Esophagus (tissue), 2 donors: ENCODE results near the gene ZNG1A. TPM values are rescaled to one million over a fixed set of nuclear protein-coding genes. Genes with fewer than 3 reads are reported as not detected.
"Not testable (repeated sequence)": the region's sequence is repeated elsewhere in the genome, so short reads cannot be mapped to it uniquely, and the experiment has no call there.

Experiments
- H3K27ac ChIP-seq, 2 donors: one replicate each; pipeline ENCODE4 v1.5.1; 2013; ENCODE audit warnings: low read depth in 2 of 2, mild to moderate bottlenecking in 2 of 2, inconsistent platforms in 1 of 2, low read length in 1 of 2, moderate library complexity in 1 of 2
- H3K27me3 ChIP-seq, 2 donors: one replicate each; pipeline ENCODE4 v1.6.1; 2013; ENCODE audit warnings: low read length in 2 of 2, control low read depth in 1 of 2, mild to moderate bottlenecking in 1 of 2; ENCODE audit not compliant: insufficient read depth in 2 of 2, control insufficient read depth in 1 of 2
- H3K36me3 ChIP-seq, 2 donors: one replicate each; pipeline ENCODE4 v1.6.1; 2013; ENCODE audit warnings: low read length in 1 of 2; ENCODE audit not compliant: control insufficient read depth in 2 of 2, insufficient read depth in 2 of 2
- H3K4me1 ChIP-seq, 2 donors: one replicate each; pipeline ENCODE4 v1.6.1; 2013; ENCODE audit warnings: low read length in 1 of 2; ENCODE audit not compliant: control insufficient read depth in 2 of 2, insufficient read depth in 2 of 2
- H3K4me3 ChIP-seq, 2 donors: one replicate each; pipeline ENCODE4 v1.5.1; 2013; ENCODE audit warnings: low read length in 2 of 2, mild to moderate bottlenecking in 2 of 2, low read depth in 1 of 2, moderate library complexity in 1 of 2
- H3K9me3 ChIP-seq, 2 donors: one replicate each; pipeline ENCODE4 v1.6.1; 2013; ENCODE audit warnings: mild to moderate bottlenecking in 2 of 2, low read depth in 1 of 2, low read length in 1 of 2, moderate library complexity in 1 of 2; ENCODE audit not compliant: control insufficient read depth in 2 of 2, insufficient read depth in 1 of 2
- WGBS, 2 donors: extraction: QIAGEN DNeasy Blood & Tissue Kit; methylation state at CpG; one replicate each; pipeline ENCODE4 v1.1.7; 2013; 5-methylcytosine and 5-hydroxymethylcytosine counted together
- polyA plus RNA-seq, 2 donors: library from polyadenylated mRNA; stranded (reverse); fragments of 200-250 nt; gene quantifications; one replicate each; pipeline ENCODE4 v1.2.3, GENCODE V29; 2013
- donor health status: healthy with polysubstance abuse.
- donor health status: Bipolar disorder and iron deficiency.

The ZNG1A gene
- polyA plus RNA-seq = 10 to 100 TPM; 24.7 to 33.6 TPM

DNA sequence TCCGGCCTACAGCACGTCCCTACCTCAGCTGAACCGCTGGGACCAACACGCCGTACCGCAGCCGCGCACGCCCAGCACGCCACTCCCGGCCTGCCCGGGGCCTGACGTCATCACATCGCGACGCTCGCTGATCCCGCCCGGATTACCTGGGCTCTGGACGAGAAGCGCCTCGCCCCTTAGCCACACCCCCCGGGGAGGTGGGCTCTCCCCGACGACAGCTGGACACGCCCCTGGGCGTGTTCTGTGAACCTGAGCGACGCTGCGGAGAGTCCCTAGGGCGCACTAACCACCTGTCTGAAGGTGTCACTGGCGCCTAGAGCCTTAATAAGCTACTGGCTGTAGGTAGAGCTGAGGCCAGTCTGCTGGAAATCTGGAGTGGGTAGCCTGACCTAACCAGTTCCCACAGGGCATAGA, at the start of gene ZNG1A:
ZNG1A (minus strand) TSS at position 87 of the 414 bp plus-strand sequence. CDS start 87 bp downstream, outside the sequence.
- peak within 1 kb of the TSS in 1 of 2 donors; percentile 31 for H3K4me3 ChIP-seq
- H3K4me1 ChIP-seq, H3K36me3 ChIP-seq, H3K27me3 ChIP-seq, H3K9me3 ChIP-seq: not testable (repeated sequence)
- 0 to 1% methylated on average over 7 to 21 of the region's 32 CpGs for WGBS, 2 donors
- H3K27ac ChIP-seq = peak within 1 kb of the TSS; percentile 31 to 55

DNA sequence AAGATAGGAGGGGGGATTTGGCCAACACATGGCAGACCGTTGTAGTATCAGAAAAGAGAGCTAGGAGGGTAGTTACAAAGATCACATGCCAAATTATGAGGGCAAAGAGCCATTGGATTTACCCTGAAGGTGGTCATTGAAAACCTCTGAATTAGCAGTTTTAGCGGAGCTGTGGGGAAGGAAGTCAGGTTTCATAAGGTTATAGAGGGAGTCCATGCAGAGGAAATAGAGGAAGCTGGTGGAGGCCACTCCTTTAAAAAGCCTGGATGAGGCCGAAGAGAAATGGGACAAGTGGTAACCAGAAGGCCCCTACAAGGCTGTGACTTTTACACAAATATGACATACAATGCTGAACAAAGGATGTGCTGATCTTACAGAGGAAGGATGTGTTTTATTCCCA, 49.0 kb upstream of the ZNG1A start:
- Histone ChIP-seq H3K9me3 (no peaks in the 10 kb centered on the region), H3K27me3 (no peaks in the 10 kb centered on the region), H3K36me3 (no peaks in the 10 kb centered on the region), H3K27ac (no peak overlapping the region), H3K4me1 (peaks cover 0 to 2% of the 10 kb centered on the region in 2 donors), H3K4me3 (no peak overlapping the region)
- 78 to 80% methylated on average over 3 of the region's 3 CpGs for WGBS, 2 donors

DNA sequence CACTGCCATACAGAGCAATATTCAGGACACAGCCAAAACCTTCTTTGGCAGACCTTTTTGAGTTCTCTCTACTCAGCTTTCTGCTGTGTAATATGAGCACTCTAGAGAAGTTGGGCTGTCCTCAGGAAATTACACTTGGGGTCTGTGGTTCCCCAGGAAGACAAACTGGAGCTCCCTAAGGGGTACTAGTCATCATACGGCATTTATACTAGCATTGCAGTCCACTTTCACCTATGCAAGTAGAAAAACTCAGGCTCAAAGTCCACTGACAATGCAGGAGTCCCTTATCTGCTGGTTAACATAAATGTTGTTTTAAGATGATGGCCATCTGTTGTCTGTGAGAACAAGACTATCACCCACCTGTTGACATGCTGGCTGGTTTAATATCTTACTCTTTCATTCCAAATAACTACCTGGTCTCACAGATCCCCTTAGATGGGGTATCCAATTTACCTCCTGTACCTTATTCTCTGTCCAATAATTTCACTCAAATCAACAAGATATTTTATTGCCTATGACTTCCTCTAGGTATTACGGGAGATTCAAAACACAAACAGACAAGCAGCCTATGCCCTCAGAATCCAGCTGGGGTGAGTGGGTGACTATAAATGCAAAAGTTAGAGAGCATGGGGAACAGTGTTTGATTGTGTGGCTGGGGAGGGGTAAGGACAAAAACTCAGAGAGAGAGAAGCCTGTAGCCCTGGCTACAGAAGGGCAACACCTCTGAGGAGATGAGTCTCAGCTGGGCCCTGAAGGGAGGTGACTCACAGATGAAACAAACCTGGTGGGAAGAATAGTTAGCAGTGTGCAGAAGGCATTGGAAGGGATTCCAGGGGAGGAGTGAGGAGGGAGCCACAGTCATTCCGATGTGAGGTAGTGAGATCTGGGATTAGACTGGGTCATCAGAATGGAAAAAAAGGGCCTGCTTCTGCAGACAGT, 46.0 kb upstream of the ZNG1A start:
- Histone ChIP-seq H3K4me3 (no peak overlapping the region), H3K9me3 (no peaks in the 10 kb centered on the region), H3K4me1 (peaks cover 0 to 2% of the 10 kb centered on the region in 2 donors), H3K27me3 (no peaks in the 10 kb centered on the region), H3K27ac (no peak overlapping the region), H3K36me3 (no peaks in the 10 kb centered on the region)
- 46 to 59% methylated on average over 3 of the region's 3 CpGs for whole genome bisulfite sequencing, 2 donors

DNA sequence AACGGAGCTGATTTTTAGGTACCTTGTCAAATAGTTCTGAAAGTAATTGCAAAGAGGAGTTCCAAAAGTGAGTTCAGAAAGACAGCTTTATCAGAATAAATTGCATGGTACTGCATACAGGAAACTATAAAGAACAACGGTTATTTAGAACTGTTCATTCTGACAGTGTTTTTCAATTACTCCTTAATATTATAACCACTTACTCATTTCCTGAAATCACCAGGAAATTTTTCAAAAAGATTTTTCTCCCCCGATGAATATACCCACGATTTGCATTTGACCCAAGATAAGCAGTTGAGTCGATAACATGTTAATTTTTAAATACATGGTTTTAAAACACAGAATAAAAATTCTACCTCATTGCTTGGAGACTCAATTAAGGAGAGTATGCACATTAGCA, 45.2 kb upstream of the ZNG1A start:
- 60 to 74% methylated on average over 5 of the region's 5 CpGs for WGBS, 2 donors
- no peaks in the 10 kb centered on the region for H3K9me3 ChIP-seq
- H3K27me3 ChIP-seq = no peaks in the 10 kb centered on the region
- no peaks in the 10 kb centered on the region for H3K36me3 ChIP-seq
- no peak overlapping the region for H3K4me3 ChIP-seq
- no peak overlapping the region for H3K27ac ChIP-seq
- peaks cover 0 to 2% of the 10 kb centered on the region in 2 donors for H3K4me1 ChIP-seq

DNA sequence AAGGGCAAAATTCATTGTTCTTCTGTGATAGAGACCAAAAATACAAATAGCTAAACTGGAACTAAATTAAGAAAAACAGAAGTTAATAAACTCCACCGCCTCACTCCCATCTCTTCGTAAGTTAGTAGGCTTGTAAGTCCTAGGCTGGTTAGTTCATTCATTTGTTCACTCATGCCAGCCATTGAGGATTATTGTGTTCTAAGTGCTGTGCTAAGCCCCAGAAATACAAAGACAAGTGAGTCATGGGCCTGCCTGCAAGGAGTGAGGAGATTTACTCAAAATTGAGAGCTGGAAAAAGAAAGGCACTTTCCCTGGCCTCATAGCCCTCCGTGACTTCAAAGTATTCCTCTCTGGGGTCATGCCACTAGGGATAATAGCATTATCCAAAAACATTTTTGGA, 44.3 kb upstream of the ZNG1A start:
- Histone ChIP-seq H3K36me3 (no peaks in the 10 kb centered on the region), H3K4me1 (peaks cover 0 to 2% of the 10 kb centered on the region in 2 donors), H3K4me3 (no peak overlapping the region), H3K27me3 (no peaks in the 10 kb centered on the region), H3K27ac (no peak overlapping the region), H3K9me3 (no peaks in the 10 kb centered on the region)
- WGBS, 2 donors = 67 to 76% methylated on average over 3 of the region's 3 CpGs

DNA sequence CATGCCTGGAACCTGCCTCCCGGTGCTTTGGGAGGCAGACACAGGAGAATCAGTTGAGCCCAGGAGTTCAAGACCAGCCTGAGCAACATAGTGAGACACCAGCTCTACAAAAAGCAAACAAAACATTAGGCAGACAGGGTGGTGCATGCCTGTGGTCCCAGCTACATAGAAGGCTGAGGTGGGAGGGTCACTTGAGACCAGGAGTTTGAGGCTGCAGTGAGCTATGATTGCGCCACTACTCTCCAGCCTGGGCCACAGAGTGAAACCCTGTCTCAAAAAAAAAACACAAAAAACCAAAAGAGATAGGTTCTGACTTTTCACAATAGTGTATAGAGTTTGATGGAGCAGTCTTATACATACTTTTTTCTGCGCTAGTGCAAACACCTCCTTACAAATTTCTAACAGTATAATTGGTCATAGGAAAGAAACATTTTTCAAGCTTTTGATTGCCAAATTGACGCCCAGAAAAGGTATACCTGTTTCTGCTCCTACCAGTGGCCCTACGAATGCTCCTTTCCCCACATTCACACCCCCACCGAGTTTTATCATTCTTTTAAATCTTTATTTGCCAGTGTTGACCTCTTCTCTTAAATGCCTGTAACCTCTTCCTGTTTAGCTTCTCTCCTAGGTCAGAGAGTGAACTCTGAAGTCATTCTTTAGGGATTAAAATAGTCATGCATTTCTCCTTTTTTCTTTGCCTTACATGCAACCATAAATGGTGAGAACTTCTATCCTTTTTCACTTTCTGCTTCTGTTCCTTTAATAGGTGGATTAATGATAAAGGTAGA, 43.3 kb upstream of the ZNG1A start:
- Histone ChIP-seq H3K27me3 (no peaks in the 10 kb centered on the region), H3K36me3 (no peaks in the 10 kb centered on the region), H3K9me3 (no peaks in the 10 kb centered on the region), H3K27ac (no peak overlapping the region), H3K4me3 (no peak overlapping the region), H3K4me1 (peaks cover 0 to 2% of the 10 kb centered on the region in 2 donors)
- 68 to 70% methylated on average over 6 of the region's 6 CpGs for WGBS, 2 donors

DNA sequence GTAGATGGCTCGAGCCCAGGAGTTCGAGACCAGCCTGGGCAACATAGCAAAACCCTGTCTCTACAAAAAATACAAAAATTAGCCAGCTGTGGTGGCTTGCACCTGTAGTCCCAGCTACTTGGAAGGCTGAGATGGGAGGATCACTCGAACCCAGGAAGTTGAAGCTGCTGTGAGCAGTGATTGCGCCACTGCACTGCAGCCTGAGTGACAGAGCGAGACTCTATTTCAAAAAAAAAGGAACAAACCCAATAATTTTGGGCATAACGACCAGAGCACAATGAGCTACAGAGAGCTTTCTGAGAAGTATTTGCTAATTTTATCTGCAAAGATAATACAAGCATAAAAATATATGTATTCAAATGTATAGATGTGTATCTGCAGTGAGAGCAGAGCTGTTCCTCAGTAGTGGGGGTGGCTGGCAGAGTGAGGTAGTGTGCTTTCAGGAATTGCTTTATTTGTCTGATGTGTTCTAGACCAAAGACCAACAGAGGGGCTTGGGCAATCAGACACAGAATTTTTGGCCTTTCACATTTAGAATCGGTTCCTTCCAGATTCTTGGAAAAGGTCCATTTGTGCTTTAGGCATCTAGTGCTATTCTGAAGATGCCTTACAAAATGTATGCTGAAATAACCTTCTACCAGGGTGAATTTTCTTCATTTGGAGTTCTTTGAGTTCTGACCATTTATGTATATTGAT, 41.0 kb upstream of the ZNG1A start:
- Histone ChIP-seq H3K27ac (no peak overlapping the region), H3K36me3 (no peaks in the 10 kb centered on the region), H3K4me1 (peaks cover 0 to 2% of the 10 kb centered on the region in 2 donors), H3K9me3 (no peaks in the 10 kb centered on the region), H3K27me3 (no peaks in the 10 kb centered on the region), H3K4me3 (no peak overlapping the region)
- WGBS, 2 donors = 75 to 81% methylated on average over 7 of the region's 7 CpGs

DNA sequence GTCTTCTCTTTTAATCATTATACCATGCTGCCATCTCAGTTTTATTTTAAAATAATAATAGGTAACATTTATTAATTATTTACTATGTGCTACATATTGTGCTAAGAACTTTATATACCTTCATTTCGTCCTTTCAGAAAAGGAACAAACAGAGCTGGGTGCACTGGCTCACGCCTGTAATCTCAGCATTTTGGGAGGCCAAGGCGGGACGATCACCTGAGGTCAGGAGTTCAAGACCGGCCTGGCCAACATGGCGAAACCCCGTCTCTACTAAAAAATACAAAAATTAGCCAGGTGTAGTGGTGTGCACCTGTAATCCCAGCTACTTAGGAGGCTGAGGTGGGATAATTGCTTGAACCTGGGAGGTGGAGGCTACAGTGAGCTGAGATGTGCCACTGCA, 40.2 kb upstream of the ZNG1A start:
- not testable (repeated sequence) for H3K27ac ChIP-seq

DNA sequence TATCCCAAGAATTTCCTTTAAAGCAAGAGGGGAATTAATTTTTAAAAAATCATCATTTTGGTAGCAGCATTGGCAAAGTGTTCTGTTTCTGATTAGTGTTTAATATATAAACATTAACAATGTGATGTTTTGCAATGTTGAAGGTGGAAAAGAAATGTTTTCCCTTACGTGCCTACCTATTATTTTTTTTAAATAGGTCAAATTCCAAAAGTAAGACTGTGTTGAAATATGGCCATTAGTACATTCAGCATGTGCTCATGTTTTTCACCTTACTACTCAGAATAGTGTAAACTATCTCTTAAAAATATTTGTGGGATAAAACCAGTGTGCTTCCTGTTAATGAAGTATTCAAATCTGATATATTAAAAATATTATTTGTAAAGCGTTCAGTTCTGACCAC, 39.1 kb upstream of the ZNG1A start:
- Histone ChIP-seq H3K27me3 (no peaks in the 10 kb centered on the region), H3K9me3 (no peaks in the 10 kb centered on the region), H3K36me3 (no peaks in the 10 kb centered on the region), H3K4me3 (no peak overlapping the region), H3K27ac (no peak overlapping the region), H3K4me1 (no peaks in the 10 kb centered on the region)
- WGBS, 2 donors = 61 to 63% methylated on average over 2 of the region's 2 CpGs

More for the DNA sequence above, 40.2 kb upstream of the ZNG1A start:
- 89 to 94% methylated on average over 7 of the region's 7 CpGs for WGBS, 2 donors
- not testable (repeated sequence) for H3K36me3 ChIP-seq, H3K9me3 ChIP-seq, H3K4me1 ChIP-seq, H3K27me3 ChIP-seq, H3K4me3 ChIP-seq
